ENCODE results near the gene LRP1. TPM values are rescaled to one million over a fixed set of nuclear protein-coding genes. Genes with fewer than 3 reads are reported as not detected.

The LRP1 gene
- total and polyA plus RNA-seq, 2 experiments from 2014 or later = 47.8 to 76.8 TPM

GRCh38 chr12:57201219-57201618, 72.9 kb downstream of the LRP1 start:
- TF ChIP-seq EZH2phosphoT487 (IDR thresholded peaks at IDR 0.05; ENCODE audit: low read depth, severe bottlenecking, unreplicated experiment) (no peak), EZH2 (IDR thresholded peaks at IDR 0.05; ENCODE audit: borderline replicate concordance) (no peak)
- TF ChIP-seq, protein P1, sequence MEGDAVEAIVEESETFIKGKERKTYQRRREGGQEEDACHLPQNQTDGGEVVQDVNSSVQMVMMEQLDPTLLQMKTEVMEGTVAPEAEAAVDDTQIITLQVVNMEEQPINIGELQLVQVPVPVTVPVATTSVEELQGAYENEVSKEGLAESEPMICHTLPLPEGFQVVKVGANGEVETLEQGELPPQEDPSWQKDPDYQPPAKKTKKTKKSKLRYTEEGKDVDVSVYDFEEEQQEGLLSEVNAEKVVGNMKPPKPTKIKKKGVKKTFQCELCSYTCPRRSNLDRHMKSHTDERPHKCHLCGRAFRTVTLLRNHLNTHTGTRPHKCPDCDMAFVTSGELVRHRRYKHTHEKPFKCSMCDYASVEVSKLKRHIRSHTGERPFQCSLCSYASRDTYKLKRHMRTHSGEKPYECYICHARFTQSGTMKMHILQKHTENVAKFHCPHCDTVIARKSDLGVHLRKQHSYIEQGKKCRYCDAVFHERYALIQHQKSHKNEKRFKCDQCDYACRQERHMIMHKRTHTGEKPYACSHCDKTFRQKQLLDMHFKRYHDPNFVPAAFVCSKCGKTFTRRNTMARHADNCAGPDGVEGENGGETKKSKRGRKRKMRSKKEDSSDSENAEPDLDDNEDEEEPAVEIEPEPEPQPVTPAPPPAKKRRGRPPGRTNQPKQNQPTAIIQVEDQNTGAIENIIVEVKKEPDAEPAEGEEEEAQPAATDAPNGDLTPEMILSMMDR (IDR thresholded peaks at IDR 0.05; ENCODE audit: poor library complexity) = no peak
- 95% methylated on average over 7 of the region's 8 CpGs for WGBS (ENCODE audit: low lambda C conversion rate, missing lambda C conversion rate)
- no peak for DNase-seq (ENCODE audit: low spot score)
- Histone ChIP-seq H3K27me3 (no peaks in the 10 kb centered on the region), H3K4me3 (no peak overlapping the region), H3K79me2 (no peaks in the 10 kb centered on the region), H3K27ac (no peak overlapping the region), H3K4me2 (no peak overlapping the region), H3K36me3 (replicated peaks; ENCODE audit: insufficient read depth, low read depth) (no peaks in the 10 kb centered on the region), H3K9me2 (replicated peaks; ENCODE audit: insufficient read depth) (no peaks in the 10 kb centered on the region), H2AFZ (no peak overlapping the region), H4K20me1 (ENCODE audit: insufficient read depth, poor library complexity, severe bottlenecking) (no peaks in the 10 kb centered on the region), H3K4me1 (ENCODE audit: insufficient read depth) (no peaks in the 10 kb centered on the region), H3K9me3 (ENCODE audit: low read depth) (no peaks in the 10 kb centered on the region)

DNA sequence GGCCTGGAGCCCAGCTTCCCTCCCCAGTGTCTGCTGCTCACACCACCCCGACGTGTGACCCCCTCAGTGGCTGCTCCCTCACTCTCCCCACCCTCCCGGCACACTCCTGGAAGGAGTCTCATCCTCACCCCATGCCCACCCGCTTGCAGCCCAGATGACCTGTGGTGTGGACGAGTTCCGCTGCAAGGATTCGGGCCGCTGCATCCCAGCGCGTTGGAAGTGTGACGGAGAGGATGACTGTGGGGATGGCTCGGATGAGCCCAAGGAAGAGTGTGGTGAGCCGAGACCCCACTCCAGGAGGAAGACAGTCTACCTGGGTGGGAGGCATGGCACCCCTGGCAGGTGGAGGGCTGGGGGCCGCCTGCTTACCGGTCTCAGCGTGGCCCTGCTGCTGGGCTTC, 73.3 kb downstream of the LRP1 start:
- H3K79me2 ChIP-seq = no peaks in the 10 kb centered on the region
- H3K9me3 ChIP-seq (ENCODE audit: low read depth) = no peaks in the 10 kb centered on the region
- H3K27ac ChIP-seq = no peak overlapping the region
- H3K4me3 ChIP-seq = no peak overlapping the region
- H2AFZ ChIP-seq = no peak overlapping the region
- H4K20me1 ChIP-seq (ENCODE audit: insufficient read depth, poor library complexity, severe bottlenecking) = no peaks in the 10 kb centered on the region
- H3K36me3 ChIP-seq (replicated peaks; ENCODE audit: insufficient read depth, low read depth) = no peaks in the 10 kb centered on the region
- no peak for TF ChIP-seq EZH2phosphoT487 (IDR thresholded peaks at IDR 0.05; ENCODE audit: low read depth, severe bottlenecking, unreplicated experiment)
- TF ChIP-seq, protein P1 (IDR thresholded peaks at IDR 0.05; ENCODE audit: poor library complexity) = no peak
- no peak for TF ChIP-seq EZH2 (IDR thresholded peaks at IDR 0.05; ENCODE audit: borderline replicate concordance)
- H3K9me2 ChIP-seq (replicated peaks; ENCODE audit: insufficient read depth) = no peaks in the 10 kb centered on the region
- no peak overlapping the region for H3K4me2 ChIP-seq
- no peak for DNase-seq (ENCODE audit: low spot score)
- no peaks in the 10 kb centered on the region for H3K4me1 ChIP-seq (ENCODE audit: insufficient read depth)
- H3K27me3 ChIP-seq = no peaks in the 10 kb centered on the region
- WGBS (ENCODE audit: low lambda C conversion rate, missing lambda C conversion rate) = 100% methylated on average over 12 of the region's 16 CpGs

DNA sequence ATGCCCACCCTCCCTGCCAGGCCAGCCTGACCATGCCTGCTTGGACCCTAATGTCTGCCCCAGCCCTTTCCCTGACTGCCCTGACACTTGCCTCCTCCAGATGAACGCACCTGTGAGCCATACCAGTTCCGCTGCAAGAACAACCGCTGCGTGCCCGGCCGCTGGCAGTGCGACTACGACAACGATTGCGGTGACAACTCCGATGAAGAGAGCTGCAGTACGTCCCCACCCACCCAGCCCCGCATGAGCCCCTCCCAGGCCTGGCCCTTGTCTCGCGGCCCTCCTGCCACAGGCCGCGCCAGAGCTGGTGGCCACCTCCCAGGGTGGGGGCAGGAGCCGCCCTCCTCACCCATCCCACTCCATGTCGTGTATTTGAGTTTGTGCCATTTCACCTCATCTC, 74.0 kb downstream of the LRP1 start:
- Histone ChIP-seq H3K4me3 (no peak overlapping the region), H3K9me2 (replicated peaks; ENCODE audit: insufficient read depth) (no peaks in the 10 kb centered on the region), H3K4me2 (no peak overlapping the region), H4K20me1 (ENCODE audit: insufficient read depth, poor library complexity, severe bottlenecking) (no peaks in the 10 kb centered on the region), H3K36me3 (replicated peaks; ENCODE audit: insufficient read depth, low read depth) (no peaks in the 10 kb centered on the region), H2AFZ (no peak overlapping the region), H3K4me1 (ENCODE audit: insufficient read depth) (no peaks in the 10 kb centered on the region), H3K9me3 (ENCODE audit: low read depth) (no peaks in the 10 kb centered on the region), H3K27ac (no peak overlapping the region), H3K27me3 (no peaks in the 10 kb centered on the region), H3K79me2 (no peaks in the 10 kb centered on the region)
- TF ChIP-seq, protein P1 (IDR thresholded peaks at IDR 0.05; ENCODE audit: poor library complexity) = no peak
- TF ChIP-seq EZH2phosphoT487 (IDR thresholded peaks at IDR 0.05; ENCODE audit: low read depth, severe bottlenecking, unreplicated experiment) (no peak), EZH2 (IDR thresholded peaks at IDR 0.05; ENCODE audit: borderline replicate concordance) (no peak)
- WGBS (ENCODE audit: low lambda C conversion rate, missing lambda C conversion rate) = 96% methylated on average over 12 of the region's 19 CpGs
- DNase-seq (ENCODE audit: low spot score) = no peak

GRCh38 chr12:57203201-57203600, 74.9 kb downstream of the LRP1 start:
- Histone ChIP-seq H3K79me2 (no peaks in the 10 kb centered on the region), H3K4me3 (no peak overlapping the region), H3K36me3 (replicated peaks; ENCODE audit: insufficient read depth, low read depth) (no peaks in the 10 kb centered on the region), H3K9me2 (replicated peaks; ENCODE audit: insufficient read depth) (no peaks in the 10 kb centered on the region), H3K27me3 (no peaks in the 10 kb centered on the region), H3K27ac (no peak overlapping the region), H3K4me1 (ENCODE audit: insufficient read depth) (no peaks in the 10 kb centered on the region), H4K20me1 (ENCODE audit: insufficient read depth, poor library complexity, severe bottlenecking) (no peaks in the 10 kb centered on the region), H3K4me2 (no peak overlapping the region), H3K9me3 (ENCODE audit: low read depth) (no peaks in the 10 kb centered on the region), H2AFZ (no peak overlapping the region)
- no peak for DNase-seq (ENCODE audit: low spot score)
- 98% methylated on average over 28 of the region's 28 CpGs for WGBS (ENCODE audit: low lambda C conversion rate, missing lambda C conversion rate)
- no peak for TF ChIP-seq EZH2phosphoT487 (IDR thresholded peaks at IDR 0.05; ENCODE audit: low read depth, severe bottlenecking, unreplicated experiment)
- TF ChIP-seq, protein P1 (IDR thresholded peaks at IDR 0.05; ENCODE audit: poor library complexity) = no peak
- no peak for TF ChIP-seq EZH2 (IDR thresholded peaks at IDR 0.05; ENCODE audit: borderline replicate concordance)
